HG03280 (cell line): ENCODE data around the gene TEN1.

Source experiments
- ATAC-seq: cut with Tn5 transposase; IDR thresholded peaks from one replicate; pipeline ENCODE4 v1.9.1; 2021; ENCODE audit warnings: mild to moderate bottlenecking, moderate library complexity; ENCODE audit not compliant: unreplicated experiment

The TEN1 gene

GRCh38 chr17:76005263-76006149, 26.5 kb downstream of the TEN1 start:
- ATAC-seq: no peak

- ATAC-seq: no peak
Measured at GRCh38 chr17:76007131-76007849, 28.2 kb downstream of the TEN1 start.

- ATAC-seq: no peak
Measured at GRCh38 chr17:76007850-76008165, 28.8 kb downstream of the TEN1 start.

- ATAC-seq: no peak
Measured at GRCh38 chr17:76008208-76008607, 29.2 kb downstream of the TEN1 start.

GRCh38 chr17:76008630-76009425, 29.8 kb downstream of the TEN1 start:
- no peak for ATAC-seq

GRCh38 chr17:76009447-76009846, 30.4 kb downstream of the TEN1 start:
- ATAC-seq: no peak

GRCh38 chr17:76009969-76010661, 31.1 kb downstream of the TEN1 start:
- ATAC-seq: no peak

- no peak for ATAC-seq
Measured at GRCh38 chr17:76011951-76012350, 32.9 kb downstream of the TEN1 start.

GRCh38 chr17:76013377-76013932, 34.4 kb downstream of the TEN1 start:
- ATAC-seq: no peak

GRCh38 chr17:76014100-76014924, 35.3 kb downstream of the TEN1 start:
- peak; percentile 79 for ATAC-seq

- ATAC-seq: no peak
Measured at GRCh38 chr17:76014925-76015261, 35.9 kb downstream of the TEN1 start.

- no peak for ATAC-seq
Measured at GRCh38 chr17:76017481-76018339, 38.7 kb downstream of the TEN1 start.

GRCh38 chr17:76018340-76018680, 39.3 kb downstream of the TEN1 start:
- ATAC-seq: no peak

- ATAC-seq: no peak
Measured at GRCh38 chr17:76018801-76019200, 39.8 kb downstream of the TEN1 start.

GRCh38 chr17:76019833-76020467, 40.9 kb downstream of the TEN1 start:
- no peak for ATAC-seq

GRCh38 chr17:76022285-76022684, 43.2 kb downstream of the TEN1 start:
- ATAC-seq: no peak

GRCh38 chr17:76022973-76023899, 44.2 kb downstream of the TEN1 start:
- ATAC-seq: no peak

GRCh38 chr17:76023900-76024237, 44.8 kb downstream of the TEN1 start:
- ATAC-seq: no peak
